Measurements from ENCODE around the gene MAD1L1. TPM values are rescaled to one million over a fixed set of nuclear protein-coding genes. Genes with fewer than 3 reads are reported as not detected.

The MAD1L1 gene
- total and polyA plus RNA-seq, 4 donors = 29.3 to 44.1 (median 35.8) TPM

DNA sequence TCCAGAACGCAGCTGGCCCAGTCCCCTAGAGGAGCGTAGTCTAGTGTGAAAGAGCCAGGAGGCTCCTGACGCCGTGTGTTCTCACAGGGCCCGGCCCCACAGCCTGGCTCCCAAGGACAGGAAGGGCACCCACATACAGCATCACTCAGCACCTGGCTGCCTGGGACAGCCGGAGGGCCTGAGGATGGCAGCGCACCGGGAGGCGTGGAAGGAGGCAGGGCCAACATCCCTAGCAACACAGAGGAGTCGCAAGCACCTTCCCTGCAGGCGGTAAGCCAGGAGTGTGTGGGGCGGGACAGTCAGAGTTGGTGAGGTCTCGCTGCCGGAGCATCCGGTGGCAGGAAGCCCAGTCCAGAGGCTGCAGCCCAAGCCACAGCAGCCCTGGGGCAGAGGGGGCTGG is 125.8 kb downstream of the MAD1L1 start:
- Histone ChIP-seq H3K27me3 (ENCODE audit: control insufficient read depth, insufficient read depth, low read length) (no peaks in the 10 kb centered on the region), H3K36me3 (ENCODE audit: control insufficient read depth, insufficient read depth, low read length) (peaks cover 24% of the 10 kb centered on the region), H3K4me3 (ENCODE audit: low read depth, low read length) (no peak overlapping the region), H3K9me3 (ENCODE audit: control insufficient read depth, insufficient read depth, low read length) (no peaks in the 10 kb centered on the region), H3K27ac (ENCODE audit: low read depth, low read length) (peak overlapping the region; percentile 96), H3K4me1 (ENCODE audit: control insufficient read depth, insufficient read depth, low read length) (peaks cover 89% of the 10 kb centered on the region)
- peak in 2 of 6 donors; percentile 43 to 50 for DNase-seq (ENCODE audit: low read depth in 4 of 6, low spot score in 6 of 6)
- WGBS (ENCODE audit: insufficient coverage) = 46% methylated on average over 9 of the region's 15 CpGs

DNA sequence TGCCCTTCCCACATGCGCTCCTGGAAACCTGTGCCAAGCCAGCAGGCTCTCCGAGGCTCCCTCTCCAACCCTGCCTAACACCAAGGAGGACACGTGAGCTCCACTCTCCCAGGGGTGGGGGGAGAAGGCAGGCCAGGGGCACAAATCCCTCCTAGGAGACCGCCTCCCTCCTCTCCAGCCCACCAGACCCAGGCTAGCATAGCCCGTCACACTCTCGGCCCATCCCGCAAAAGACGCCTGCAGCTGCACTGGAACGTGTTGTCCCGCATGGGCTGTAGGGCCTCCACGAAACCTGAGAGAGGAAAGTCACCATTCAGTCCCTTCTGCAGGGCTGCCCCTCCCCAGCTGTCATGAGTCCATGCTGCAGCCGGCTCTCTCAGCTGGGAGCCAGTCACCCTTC is 126.3 kb downstream of the MAD1L1 start:
- no peak for DNase-seq (ENCODE audit: low read depth in 4 of 6, low spot score in 6 of 6)
- WGBS (ENCODE audit: insufficient coverage) = 62% methylated on average over 9 of the region's 12 CpGs
- peaks cover 89% of the 10 kb centered on the region for H3K4me1 ChIP-seq (ENCODE audit: control insufficient read depth, insufficient read depth, low read length)
- no peak overlapping the region for H3K4me3 ChIP-seq (ENCODE audit: low read depth, low read length)
- H3K27ac ChIP-seq (ENCODE audit: low read depth, low read length) = peak overlapping the region; percentile 96
- peaks cover 24% of the 10 kb centered on the region for H3K36me3 ChIP-seq (ENCODE audit: control insufficient read depth, insufficient read depth, low read length)
- H3K27me3 ChIP-seq (ENCODE audit: control insufficient read depth, insufficient read depth, low read length) = no peaks in the 10 kb centered on the region
- H3K9me3 ChIP-seq (ENCODE audit: control insufficient read depth, insufficient read depth, low read length) = no peaks in the 10 kb centered on the region

DNA sequence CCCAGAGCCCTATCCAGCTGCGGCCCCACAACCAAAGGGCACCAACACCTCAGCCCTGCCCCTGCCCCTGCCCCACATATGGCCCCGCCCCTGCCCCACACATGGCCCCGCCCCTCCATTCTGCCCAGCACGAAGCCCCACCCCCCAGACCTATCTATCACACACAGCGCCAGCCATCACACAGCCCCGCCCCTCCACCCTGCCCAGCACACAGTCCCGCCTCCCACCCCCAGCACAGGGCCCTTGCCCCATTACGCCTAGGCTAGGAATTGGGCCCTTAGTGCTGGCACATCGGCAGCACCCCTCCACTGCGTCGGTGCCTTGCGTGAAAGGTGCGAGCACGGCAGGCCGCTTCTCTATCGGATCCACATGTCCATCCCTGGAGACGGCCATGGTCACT is 126.8 kb downstream of the MAD1L1 start:
- no peak overlapping the region for H3K4me3 ChIP-seq (ENCODE audit: low read depth, low read length)
- 90% methylated on average over 14 of the region's 17 CpGs for WGBS (ENCODE audit: insufficient coverage)
- H3K27me3 ChIP-seq (ENCODE audit: control insufficient read depth, insufficient read depth, low read length) = no peaks in the 10 kb centered on the region
- no peak for DNase-seq (ENCODE audit: low read depth in 4 of 6, low spot score in 6 of 6)
- peaks cover 84% of the 10 kb centered on the region for H3K4me1 ChIP-seq (ENCODE audit: control insufficient read depth, insufficient read depth, low read length)
- no peaks in the 10 kb centered on the region for H3K9me3 ChIP-seq (ENCODE audit: control insufficient read depth, insufficient read depth, low read length)
- peaks cover 24% of the 10 kb centered on the region for H3K36me3 ChIP-seq (ENCODE audit: control insufficient read depth, insufficient read depth, low read length)
- H3K27ac ChIP-seq (ENCODE audit: low read depth, low read length) = peak overlapping the region; percentile 96

DNA sequence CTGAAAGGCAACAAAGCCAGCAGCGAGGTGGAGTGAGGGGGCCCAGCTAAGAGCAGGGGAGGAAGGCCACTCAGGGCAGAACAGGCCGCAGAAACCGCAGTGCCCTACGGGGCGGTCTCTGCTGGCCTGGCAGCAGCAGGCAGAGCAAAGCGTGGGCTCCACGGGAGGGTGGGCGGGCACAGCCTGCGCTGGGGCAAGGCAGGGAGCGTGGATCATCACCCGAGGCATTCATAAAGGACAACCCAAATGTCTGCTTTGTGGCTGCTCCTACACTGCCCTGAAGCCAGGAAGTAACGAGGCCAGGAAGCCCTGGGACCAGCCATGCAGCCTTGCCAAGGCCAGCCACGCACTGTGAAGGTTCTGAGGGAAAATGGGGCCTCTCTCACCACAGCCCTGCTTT is 127.5 kb downstream of the MAD1L1 start:
- whole genome bisulfite sequencing (ENCODE audit: insufficient coverage) = 53% methylated on average over 13 of the region's 13 CpGs
- Histone ChIP-seq H3K27ac (ENCODE audit: low read depth, low read length) (peak overlapping the region; percentile 85), H3K4me1 (ENCODE audit: control insufficient read depth, insufficient read depth, low read length) (peaks cover 83% of the 10 kb centered on the region)

DNA sequence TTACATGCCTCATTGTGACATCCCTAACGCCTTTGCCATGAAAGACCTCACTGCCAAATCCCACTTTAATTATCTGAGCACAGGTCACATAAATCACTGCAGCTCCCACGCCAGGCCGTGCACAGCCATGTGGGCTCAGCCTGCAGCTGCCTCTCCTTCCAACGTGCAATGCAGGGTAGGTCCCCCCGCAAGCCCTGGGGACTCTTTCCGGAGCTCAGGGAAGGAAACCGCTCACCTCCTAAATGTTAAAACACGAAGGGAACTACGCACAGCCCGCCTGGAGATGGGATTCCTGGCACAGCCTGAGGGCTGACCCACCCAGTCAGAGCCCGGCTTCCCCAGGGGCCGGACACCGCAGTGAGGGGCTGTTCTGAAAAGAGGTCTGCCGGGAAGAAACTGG is 128.0 kb downstream of the MAD1L1 start:
- H3K4me3 ChIP-seq (ENCODE audit: low read depth, low read length) = no peak overlapping the region
- peak overlapping the region; percentile 85 for H3K27ac ChIP-seq (ENCODE audit: low read depth, low read length)
- H3K27me3 ChIP-seq (ENCODE audit: control insufficient read depth, insufficient read depth, low read length) = no peaks in the 10 kb centered on the region
- DNase-seq (ENCODE audit: low read depth in 4 of 6, low spot score in 6 of 6) = peak in 2 of 6 donors; percentile 33 to 73
- H3K9me3 ChIP-seq (ENCODE audit: control insufficient read depth, insufficient read depth, low read length) = no peaks in the 10 kb centered on the region
- H3K4me1 ChIP-seq (ENCODE audit: control insufficient read depth, insufficient read depth, low read length) = peaks cover 83% of the 10 kb centered on the region
- peaks cover 21% of the 10 kb centered on the region for H3K36me3 ChIP-seq (ENCODE audit: control insufficient read depth, insufficient read depth, low read length)
- WGBS (ENCODE audit: insufficient coverage) = 27% methylated on average over 9 of the region's 14 CpGs

More for the DNA sequence above, 127.5 kb downstream of the MAD1L1 start:
- peaks cover 24% of the 10 kb centered on the region for H3K36me3 ChIP-seq (ENCODE audit: control insufficient read depth, insufficient read depth, low read length)
- DNase-seq (ENCODE audit: low read depth in 4 of 6, low spot score in 6 of 6) = no peak
- H3K9me3 ChIP-seq (ENCODE audit: control insufficient read depth, insufficient read depth, low read length) = no peaks in the 10 kb centered on the region
- H3K4me3 ChIP-seq (ENCODE audit: low read depth, low read length) = no peak overlapping the region
- H3K27me3 ChIP-seq (ENCODE audit: control insufficient read depth, insufficient read depth, low read length) = no peaks in the 10 kb centered on the region

DNA sequence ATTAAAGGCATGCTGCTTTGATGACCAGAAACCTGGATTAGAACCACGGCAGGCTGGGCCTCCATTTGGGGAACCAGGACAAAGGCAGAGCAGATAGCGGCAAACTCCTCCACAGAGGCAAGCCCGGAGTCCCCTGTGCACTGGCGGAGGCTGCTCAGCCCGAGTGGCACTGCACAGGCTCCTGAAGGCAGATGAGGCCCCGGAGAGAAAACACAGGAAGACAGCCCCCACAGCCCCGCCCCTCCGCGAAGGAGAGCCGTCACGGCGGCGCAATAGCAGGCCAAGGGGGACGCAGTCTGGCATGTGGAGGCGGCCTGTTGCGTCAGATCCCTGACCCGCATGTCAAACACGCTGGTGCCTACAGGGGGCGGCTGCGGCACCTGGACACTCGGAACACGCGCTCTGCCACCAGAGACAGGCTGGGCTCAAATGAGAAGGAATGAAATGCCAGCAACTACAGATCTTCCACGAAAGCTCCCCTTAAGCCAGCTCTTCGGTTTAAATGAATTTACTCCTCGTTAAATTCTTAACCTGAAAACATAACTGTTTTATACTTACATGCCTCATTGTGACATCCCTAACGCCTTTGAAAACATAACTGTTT is 128.5 kb downstream of the MAD1L1 start:
- DNase-seq (ENCODE audit: low read depth in 4 of 6, low spot score in 6 of 6) = peak in 3 of 6 donors; percentile 69 to 93 (median 85)
- Histone ChIP-seq H3K27me3 (ENCODE audit: control insufficient read depth, insufficient read depth, low read length) (no peaks in the 10 kb centered on the region), H3K36me3 (ENCODE audit: control insufficient read depth, insufficient read depth, low read length) (peaks cover 21% of the 10 kb centered on the region), H3K9me3 (ENCODE audit: control insufficient read depth, insufficient read depth, low read length) (no peaks in the 10 kb centered on the region), H3K27ac (ENCODE audit: low read depth, low read length) (peak overlapping the region; percentile 85), H3K4me3 (ENCODE audit: low read depth, low read length) (no peak overlapping the region), H3K4me1 (ENCODE audit: control insufficient read depth, insufficient read depth, low read length) (peaks cover 83% of the 10 kb centered on the region)
- WGBS (ENCODE audit: insufficient coverage) = 10% methylated on average over 27 of the region's 27 CpGs

DNA sequence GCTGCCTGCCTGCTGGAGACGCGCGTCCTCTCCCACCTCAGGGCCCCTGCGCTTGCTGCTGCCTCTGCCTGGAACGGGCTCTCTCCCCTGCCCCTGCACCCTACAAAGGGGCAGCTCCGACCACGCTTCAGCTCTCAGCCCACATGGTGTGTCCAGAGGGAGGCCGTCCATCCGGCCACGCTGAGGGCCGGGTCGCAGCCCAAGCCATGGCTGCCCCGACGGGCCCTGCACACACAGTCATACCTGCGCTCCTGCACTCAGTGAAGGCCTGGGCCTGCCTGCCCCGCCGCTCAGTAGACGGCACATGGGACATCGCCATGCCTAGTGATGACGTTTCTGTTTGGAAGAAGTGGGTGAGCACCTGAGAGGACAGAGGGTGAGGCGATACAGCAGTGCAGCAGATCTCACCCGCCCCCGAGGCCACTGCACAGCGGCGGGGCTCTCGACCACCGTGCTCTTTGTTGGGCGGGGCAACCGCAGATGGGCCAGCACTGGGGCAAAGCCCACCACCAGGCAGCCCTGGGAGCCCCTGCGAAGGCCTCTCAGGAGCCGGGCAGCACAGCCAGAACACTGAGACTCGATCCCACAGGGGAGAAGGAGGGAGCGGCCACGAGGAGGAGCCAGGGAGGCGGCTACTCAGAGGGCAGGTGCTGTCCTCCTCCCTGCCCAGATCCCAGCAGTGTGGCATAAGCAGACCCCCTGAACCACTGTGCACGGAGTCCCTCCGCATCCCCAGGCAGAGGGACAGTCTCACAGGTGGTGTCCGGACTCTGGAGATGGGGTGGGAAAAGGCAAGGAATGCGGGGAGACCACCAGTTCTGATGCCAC is 129.5 kb downstream of the MAD1L1 start:
- Histone ChIP-seq H3K36me3 (ENCODE audit: control insufficient read depth, insufficient read depth, low read length) (peaks cover 21% of the 10 kb centered on the region), H3K9me3 (ENCODE audit: control insufficient read depth, insufficient read depth, low read length) (no peaks in the 10 kb centered on the region), H3K4me3 (ENCODE audit: low read depth, low read length) (no peak overlapping the region), H3K27me3 (ENCODE audit: control insufficient read depth, insufficient read depth, low read length) (no peaks in the 10 kb centered on the region), H3K4me1 (ENCODE audit: control insufficient read depth, insufficient read depth, low read length) (peaks cover 85% of the 10 kb centered on the region), H3K27ac (ENCODE audit: low read depth, low read length) (peak overlapping the region; percentile 85)
- WGBS (ENCODE audit: insufficient coverage) = 87% methylated on average over 37 of the region's 39 CpGs
- DNase-seq (ENCODE audit: low read depth in 4 of 6, low spot score in 6 of 6) = no peak

DNA sequence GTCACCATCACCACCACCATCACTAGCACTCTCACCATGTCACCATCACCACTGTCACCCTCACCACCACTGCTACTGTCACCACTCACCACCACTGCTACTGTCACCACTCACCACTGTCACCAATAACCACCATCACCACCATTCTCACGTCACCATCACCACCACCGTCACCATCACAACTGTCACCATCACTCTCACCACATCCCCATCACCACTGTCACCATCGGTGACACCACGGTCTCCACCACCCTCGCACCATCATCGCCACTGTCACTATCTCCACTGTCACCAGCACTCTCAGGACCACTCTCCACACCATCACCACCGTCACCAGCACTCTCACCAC is 130.4 kb downstream of the MAD1L1 start:
- Histone ChIP-seq H3K27me3 (ENCODE audit: control insufficient read depth, insufficient read depth, low read length) (no peaks in the 10 kb centered on the region), H3K27ac (ENCODE audit: low read depth, low read length) (no peak overlapping the region), H3K4me1 (ENCODE audit: control insufficient read depth, insufficient read depth, low read length) (peaks cover 82% of the 10 kb centered on the region), H3K4me3 (ENCODE audit: low read depth, low read length) (no peak overlapping the region), H3K36me3 (ENCODE audit: control insufficient read depth, insufficient read depth, low read length) (peaks cover 27% of the 10 kb centered on the region), H3K9me3 (ENCODE audit: control insufficient read depth, insufficient read depth, low read length) (no peaks in the 10 kb centered on the region)
- WGBS (ENCODE audit: insufficient coverage) = 100% methylated on average over 7 of the region's 7 CpGs
- no peak for DNase-seq (ENCODE audit: low read depth in 4 of 6, low spot score in 6 of 6)

DNA sequence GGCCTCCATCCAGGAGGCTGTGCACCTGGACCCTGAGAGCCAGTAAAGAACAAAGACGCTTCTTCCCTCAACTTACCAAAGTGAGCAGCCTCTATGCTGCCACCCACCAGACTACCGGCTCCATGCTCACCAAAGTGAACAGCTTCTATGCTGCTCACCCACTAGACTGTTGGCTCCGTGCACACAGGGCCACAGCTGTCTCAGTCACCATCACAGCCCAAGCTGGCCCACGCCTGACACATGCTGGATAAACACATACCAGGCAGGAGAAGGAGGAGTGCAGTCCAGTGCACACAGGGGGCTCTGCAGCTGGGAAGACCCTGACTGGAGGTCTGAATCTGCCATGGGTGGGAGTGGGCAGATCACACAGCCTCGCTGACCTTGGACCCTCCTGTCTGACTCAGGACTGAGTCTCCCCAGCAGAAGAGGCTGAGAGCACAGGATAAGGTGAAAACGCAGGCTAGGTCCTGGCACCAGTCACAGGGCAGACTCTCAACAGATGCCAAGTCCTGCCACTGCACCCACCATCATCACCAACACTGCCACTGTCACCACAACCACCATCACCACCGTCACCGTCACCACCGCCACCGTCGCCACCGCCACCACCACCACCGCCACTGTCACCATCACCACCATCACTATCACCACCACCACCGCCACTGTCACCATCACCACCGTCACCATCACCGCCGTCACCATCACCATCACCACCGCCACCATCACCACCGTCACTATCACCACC is 130.9 kb downstream of the MAD1L1 start:
- WGBS (ENCODE audit: insufficient coverage) = 95% methylated on average over 18 of the region's 19 CpGs
- H3K4me1 ChIP-seq (ENCODE audit: control insufficient read depth, insufficient read depth, low read length) = peaks cover 80% of the 10 kb centered on the region
- no peak for DNase-seq (ENCODE audit: low read depth in 4 of 6, low spot score in 6 of 6)

More for the DNA sequence above, 130.9 kb downstream of the MAD1L1 start:
- Histone ChIP-seq H3K4me3 (ENCODE audit: low read depth, low read length) (no peak overlapping the region), H3K27ac (ENCODE audit: low read depth, low read length) (no peak overlapping the region), H3K27me3 (ENCODE audit: control insufficient read depth, insufficient read depth, low read length) (no peaks in the 10 kb centered on the region), H3K9me3 (ENCODE audit: control insufficient read depth, insufficient read depth, low read length) (no peaks in the 10 kb centered on the region), H3K36me3 (ENCODE audit: control insufficient read depth, insufficient read depth, low read length) (peaks cover 28% of the 10 kb centered on the region)

Measured in spinal cord (tissue), 10 donors.